Measurements from ENCODE around the gene HDAC10. TPM values are rescaled to one million over a fixed set of nuclear protein-coding genes. Genes with fewer than 3 reads are reported as not detected.

The HDAC10 gene
- total RNA-seq, 1 experiment from 2014 or later: 45.0 TPM

- H3K4me1 ChIP-seq (ENCODE audit: insufficient read depth, low read length): no peaks in the 10 kb centered on the region
- peaks cover 15% of the 10 kb centered on the region; the same call in 1 of the 2 replicates for H3K27me3 ChIP-seq (ENCODE audit: insufficient read depth, low read length)
- no peak overlapping the region for H4K8ac ChIP-seq (replicated peaks; ENCODE audit: insufficient read length, low read depth, low read length)
- peaks cover 8 to 13% of the 10 kb centered on the region in 2 experiments for H3K9me3 Mint-ChIP-seq
- H3K36me3 Mint-ChIP-seq (ENCODE audit: insufficient read depth in 1 of 3, low read depth in 3 of 3): peaks cover 19 to 32% (median 27%) of the 10 kb centered on the region in 3 experiments
- H3K9me3 ChIP-seq (ENCODE audit: control insufficient read depth, low read depth, low read length): no peaks in the 10 kb centered on the region
- peaks cover 2 to 12% of the 10 kb centered on the region in 2 experiments; a peak in 3 of 4 replicates for H3K4me1 Mint-ChIP-seq
- no peak overlapping the region for H2BK20ac ChIP-seq (ENCODE audit: low read depth, low read length, poor library complexity, severe bottlenecking)
- H3K27ac Mint-ChIP-seq: no peak overlapping the region
- no peak overlapping the region for H2AK5ac ChIP-seq (ENCODE audit: insufficient read length, low read length)
- H3K4ac ChIP-seq (ENCODE audit: low read depth, low read length): no peak overlapping the region
- peaks cover 42% of the 10 kb centered on the region for H3K27me3 Mint-ChIP-seq (ENCODE audit: low read depth)
- no peak overlapping the region for H3K9ac ChIP-seq (ENCODE audit: extremely low read depth, insufficient read length, low read length)
- H4K5ac ChIP-seq (ENCODE audit: insufficient read length, low read depth, low read length): no peak overlapping the region
- no peak overlapping the region for H2BK5ac ChIP-seq (ENCODE audit: insufficient read length, low read length)
- no peak overlapping the region for H3K27ac ChIP-seq (ENCODE audit: insufficient read length, low read depth, low read length)
- H3K56ac ChIP-seq (ENCODE audit: insufficient read length, low read depth, low read length): no peak overlapping the region
- H3K79me1 ChIP-seq (ENCODE audit: insufficient read depth, low read depth, low read length, poor library complexity, severe bottlenecking): no peaks in the 10 kb centered on the region
- TF ChIP-seq, protein P1, sequence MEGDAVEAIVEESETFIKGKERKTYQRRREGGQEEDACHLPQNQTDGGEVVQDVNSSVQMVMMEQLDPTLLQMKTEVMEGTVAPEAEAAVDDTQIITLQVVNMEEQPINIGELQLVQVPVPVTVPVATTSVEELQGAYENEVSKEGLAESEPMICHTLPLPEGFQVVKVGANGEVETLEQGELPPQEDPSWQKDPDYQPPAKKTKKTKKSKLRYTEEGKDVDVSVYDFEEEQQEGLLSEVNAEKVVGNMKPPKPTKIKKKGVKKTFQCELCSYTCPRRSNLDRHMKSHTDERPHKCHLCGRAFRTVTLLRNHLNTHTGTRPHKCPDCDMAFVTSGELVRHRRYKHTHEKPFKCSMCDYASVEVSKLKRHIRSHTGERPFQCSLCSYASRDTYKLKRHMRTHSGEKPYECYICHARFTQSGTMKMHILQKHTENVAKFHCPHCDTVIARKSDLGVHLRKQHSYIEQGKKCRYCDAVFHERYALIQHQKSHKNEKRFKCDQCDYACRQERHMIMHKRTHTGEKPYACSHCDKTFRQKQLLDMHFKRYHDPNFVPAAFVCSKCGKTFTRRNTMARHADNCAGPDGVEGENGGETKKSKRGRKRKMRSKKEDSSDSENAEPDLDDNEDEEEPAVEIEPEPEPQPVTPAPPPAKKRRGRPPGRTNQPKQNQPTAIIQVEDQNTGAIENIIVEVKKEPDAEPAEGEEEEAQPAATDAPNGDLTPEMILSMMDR (conservative IDR thresholded peaks at IDR 0.05): 0 out of 3 replicates have a peak, but pooled peaks have one; percentile 7
- H3K4me3 Mint-ChIP-seq: peak overlapping the region; percentile 30 to 44; a peak in 2 of 5 replicates
- no peaks in the 10 kb centered on the region for H3K79me2 ChIP-seq (ENCODE audit: insufficient read depth, low read length)
- no peak overlapping the region for H3K14ac ChIP-seq (ENCODE audit: insufficient read depth, low read length)
- no peak overlapping the region for H2BK120ac ChIP-seq (ENCODE audit: low read depth, low read length, poor library complexity, severe bottlenecking)
- no peak overlapping the region for H4K91ac ChIP-seq (ENCODE audit: insufficient read length, low read depth, low read length)
- H3K23me2 ChIP-seq (ENCODE audit: insufficient read length, low read depth, low read length, poor library complexity, severe bottlenecking): peaks cover 5% of the 10 kb centered on the region
- H3K23ac ChIP-seq (ENCODE audit: insufficient read length, low read depth, low read length): no peak overlapping the region
- no peak overlapping the region for H2BK12ac ChIP-seq (ENCODE audit: insufficient read length, low read depth, low read length)
- no peak overlapping the region for H3T11ph ChIP-seq (ENCODE audit: low read length)
- H2AFZ ChIP-seq (ENCODE audit: low read length): no peak overlapping the region
- H4K20me1 ChIP-seq (ENCODE audit: control insufficient read depth, insufficient read depth, insufficient read length): no peaks in the 10 kb centered on the region
- peak overlapping the region; percentile 12 for H3K4me2 ChIP-seq (ENCODE audit: insufficient read depth, insufficient read length, low read length)
- no CpG with 5 or more reads among the region's 26 CpGs for WGBS (ENCODE audit: extremely low coverage, insufficient read length, low lambda C conversion rate)
- no peak overlapping the region for H3K18ac ChIP-seq (ENCODE audit: insufficient read length, low read depth, low read length)
- DNase-seq: no peak
- H2BK15ac ChIP-seq (ENCODE audit: low read depth, low read length): no peak overlapping the region
These were observed 21.2 kb upstream of the HDAC10 start for GRCh38 chr22:50272044-50272802.

Data from H9 (cell line).